HCT116 (cell line): ENCODE data around the gene MEIS2.

Experiments used
- SP1 ChIP-seq: IDR thresholded peaks from 2 replicates; pipeline ENCODE4 v1.6.1; 2012; ENCODE audit warnings: low read depth
- SRF ChIP-seq: IDR thresholded peaks from 2 replicates; pipeline ENCODE4 v1.6.1; 2012; ENCODE audit warnings: low read depth
- TF ChIP-seq, protein P1 (sequence below), 3 experiments: fragments of 200-600 bp in 1 of 3; sonication (generic) in 1 of 3; IDR thresholded peaks in 2 of 3; conservative IDR thresholded peaks in 1 of 3; 2 replicates each; pipeline ENCODE4 v1.5.1; 2012 to 2017; ENCODE audit warnings: low read depth in 2 of 3, low read length in 2 of 3, antibody characterized with exemption in 1 of 3, borderline replicate concordance in 1 of 3, control low read depth in 1 of 3, mild to moderate bottlenecking in 1 of 3, mixed read lengths in 1 of 3, mixed run types in 1 of 3, moderate library complexity in 1 of 3; ENCODE audit not compliant: insufficient read depth in 1 of 3
- TF ChIP-seq, protein P2 (sequence below): IDR thresholded peaks from 2 replicates; pipeline ENCODE4 v1.6.1; 2012
- TF ChIP-seq, protein P3 (sequence below): IDR thresholded peaks from 2 replicates; pipeline ENCODE4 v1.6.1; 2011; ENCODE audit warnings: mild to moderate bottlenecking, low read length, moderate library complexity; ENCODE audit not compliant: insufficient replicate concordance; ENCODE audit errors: extremely low read depth

DNA sequence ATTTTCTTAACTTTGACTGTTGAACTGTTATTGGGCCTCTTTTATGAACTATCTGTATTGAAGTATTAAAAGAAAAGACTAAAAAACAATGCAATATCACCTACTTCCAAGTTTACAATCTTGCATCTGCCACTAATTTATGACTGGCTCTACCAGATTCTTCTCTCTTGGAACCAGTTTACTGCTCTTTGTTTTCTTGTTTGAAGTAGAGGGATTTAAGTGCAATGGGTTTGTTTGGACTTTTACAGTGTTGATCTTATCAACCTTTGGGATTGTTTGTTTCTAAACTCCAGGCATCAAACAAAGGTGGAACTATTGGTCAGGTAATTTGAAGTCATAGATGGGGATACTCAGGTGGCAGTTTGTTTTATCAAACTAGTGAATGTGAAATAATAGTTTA, 43.0 kb upstream of the MEIS2 start:
- TF ChIP-seq SRF = no peak
- TF ChIP-seq, protein P1, sequence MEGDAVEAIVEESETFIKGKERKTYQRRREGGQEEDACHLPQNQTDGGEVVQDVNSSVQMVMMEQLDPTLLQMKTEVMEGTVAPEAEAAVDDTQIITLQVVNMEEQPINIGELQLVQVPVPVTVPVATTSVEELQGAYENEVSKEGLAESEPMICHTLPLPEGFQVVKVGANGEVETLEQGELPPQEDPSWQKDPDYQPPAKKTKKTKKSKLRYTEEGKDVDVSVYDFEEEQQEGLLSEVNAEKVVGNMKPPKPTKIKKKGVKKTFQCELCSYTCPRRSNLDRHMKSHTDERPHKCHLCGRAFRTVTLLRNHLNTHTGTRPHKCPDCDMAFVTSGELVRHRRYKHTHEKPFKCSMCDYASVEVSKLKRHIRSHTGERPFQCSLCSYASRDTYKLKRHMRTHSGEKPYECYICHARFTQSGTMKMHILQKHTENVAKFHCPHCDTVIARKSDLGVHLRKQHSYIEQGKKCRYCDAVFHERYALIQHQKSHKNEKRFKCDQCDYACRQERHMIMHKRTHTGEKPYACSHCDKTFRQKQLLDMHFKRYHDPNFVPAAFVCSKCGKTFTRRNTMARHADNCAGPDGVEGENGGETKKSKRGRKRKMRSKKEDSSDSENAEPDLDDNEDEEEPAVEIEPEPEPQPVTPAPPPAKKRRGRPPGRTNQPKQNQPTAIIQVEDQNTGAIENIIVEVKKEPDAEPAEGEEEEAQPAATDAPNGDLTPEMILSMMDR (IDR thresholded peaks at IDR 0.05 in 2 of 3, conservative IDR thresholded peaks at IDR 0.05 in 1 of 3; ENCODE audit: borderline replicate concordance in 1 of 3, insufficient read depth in 1 of 3, low read depth in 2 of 3, low read length in 2 of 3) = no peak
- TF ChIP-seq, protein P2, sequence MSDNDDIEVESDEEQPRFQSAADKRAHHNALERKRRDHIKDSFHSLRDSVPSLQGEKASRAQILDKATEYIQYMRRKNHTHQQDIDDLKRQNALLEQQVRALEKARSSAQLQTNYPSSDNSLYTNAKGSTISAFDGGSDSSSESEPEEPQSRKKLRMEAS = no peak
- TF ChIP-seq, protein P3, sequence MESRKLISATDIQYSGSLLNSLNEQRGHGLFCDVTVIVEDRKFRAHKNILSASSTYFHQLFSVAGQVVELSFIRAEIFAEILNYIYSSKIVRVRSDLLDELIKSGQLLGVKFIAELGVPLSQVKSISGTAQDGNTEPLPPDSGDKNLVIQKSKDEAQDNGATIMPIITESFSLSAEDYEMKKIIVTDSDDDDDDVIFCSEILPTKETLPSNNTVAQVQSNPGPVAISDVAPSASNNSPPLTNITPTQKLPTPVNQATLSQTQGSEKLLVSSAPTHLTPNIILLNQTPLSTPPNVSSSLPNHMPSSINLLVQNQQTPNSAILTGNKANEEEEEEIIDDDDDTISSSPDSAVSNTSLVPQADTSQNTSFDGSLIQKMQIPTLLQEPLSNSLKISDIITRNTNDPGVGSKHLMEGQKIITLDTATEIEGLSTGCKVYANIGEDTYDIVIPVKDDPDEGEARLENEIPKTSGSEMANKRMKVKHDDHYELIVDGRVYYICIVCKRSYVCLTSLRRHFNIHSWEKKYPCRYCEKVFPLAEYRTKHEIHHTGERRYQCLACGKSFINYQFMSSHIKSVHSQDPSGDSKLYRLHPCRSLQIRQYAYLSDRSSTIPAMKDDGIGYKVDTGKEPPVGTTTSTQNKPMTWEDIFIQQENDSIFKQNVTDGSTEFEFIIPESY = no peak
- no peak for TF ChIP-seq SP1
